PFSK-1 (cell line): ENCODE results near the gene EEPD1.

Experiments
- FOXP2 ChIP-seq: optimal IDR thresholded peaks from 2 replicates; pipeline ENCODE3; 2011; ENCODE audit warnings: borderline replicate concordance, control low read depth, inconsistent platforms; ENCODE audit not compliant: insufficient read depth; ENCODE audit errors: extremely low read length, extremely low read depth
- POLR2AphosphoS5 ChIP-seq: IDR thresholded peaks from 2 replicates; pipeline ENCODE4 v1.6.1; 2012; ENCODE audit warnings: low read depth, mild to moderate bottlenecking, control low read depth, low read length, moderate library complexity
- REST ChIP-seq, 2 experiments: IDR thresholded peaks; 2 replicates each; pipeline versions ENCODE4 v1.6.1 to v1.8.0; 2011 to 2012; ENCODE audit warnings: low read depth in 2 of 2, low read length in 2 of 2, control low read depth in 1 of 2, inconsistent platforms in 1 of 2, mild to moderate bottlenecking in 1 of 2, moderate library complexity in 1 of 2; ENCODE audit not compliant: insufficient read depth in 1 of 2
- SIN3A ChIP-seq: IDR thresholded peaks from 2 replicates; pipeline ENCODE4 v1.6.1; 2012; ENCODE audit warnings: mild to moderate bottlenecking, low read length, moderate library complexity, borderline replicate concordance; ENCODE audit not compliant: insufficient read depth
- TAF1 ChIP-seq: IDR thresholded peaks from 2 replicates; pipeline ENCODE4 v1.6.1; 2012; ENCODE audit warnings: low read length, control low read depth, borderline replicate concordance; ENCODE audit not compliant: insufficient read depth

The EEPD1 gene

GRCh38 chr7:36349626-36350025, 196.6 kb downstream of the EEPD1 start:
- no peak for TF ChIP-seq SIN3A
- TF ChIP-seq REST (IDR thresholded peaks at IDR 0.05; ENCODE audit: insufficient read depth in 1 of 2, low read depth in 2 of 2, low read length in 2 of 2): no peak
- no peak for TF ChIP-seq FOXP2
- no peak for TF ChIP-seq POLR2AphosphoS5
- TF ChIP-seq TAF1: no peak
